Ishikawa (cell line): ENCODE results near the gene ROBO1.

Experiments used
- CEBPB ChIP-seq: IDR thresholded peaks from 2 replicates; pipeline ENCODE4 v1.6.1; 2012
- CREB1 ChIP-seq: IDR thresholded peaks from 2 replicates; pipeline ENCODE4 v1.6.1; 2012; ENCODE audit warnings: low read depth
- EGR1 ChIP-seq: IDR thresholded peaks from 2 replicates; pipeline ENCODE4 v1.6.1; 2012
- EP300 ChIP-seq: IDR thresholded peaks from 2 replicates; pipeline ENCODE4 v1.6.1; 2012; ENCODE audit warnings: borderline replicate concordance
- FOXM1 ChIP-seq: IDR thresholded peaks from 2 replicates; pipeline ENCODE4 v1.6.1; 2012; ENCODE audit warnings: low read depth, borderline replicate concordance
- MAX ChIP-seq: IDR thresholded peaks from 2 replicates; pipeline ENCODE4 v1.6.1; 2012
- NFIC ChIP-seq: IDR thresholded peaks from 2 replicates; pipeline ENCODE4 v1.6.1; 2012
- RAD21 ChIP-seq: IDR thresholded peaks from 2 replicates; pipeline ENCODE4 v1.6.1; 2012; ENCODE audit warnings: low read depth
- REST ChIP-seq: IDR thresholded peaks from 2 replicates; pipeline ENCODE4 v1.6.1; 2012; ENCODE audit warnings: low read depth, mild to moderate bottlenecking
- TAF1 ChIP-seq: IDR thresholded peaks from 2 replicates; pipeline ENCODE4 v1.6.1; 2012; ENCODE audit warnings: low read depth, mild to moderate bottlenecking
- TCF12 ChIP-seq: IDR thresholded peaks from 2 replicates; pipeline ENCODE4 v1.6.1; 2012; ENCODE audit warnings: low read depth
- TEAD4 ChIP-seq: IDR thresholded peaks from 2 replicates; pipeline ENCODE4 v1.6.1; 2012
- USF1 ChIP-seq: IDR thresholded peaks from 2 replicates; pipeline ENCODE4 v1.6.1; 2012
- YY1 ChIP-seq: IDR thresholded peaks from 2 replicates; pipeline ENCODE4 v1.6.1; 2012; ENCODE audit warnings: low read depth
- ZBTB7A ChIP-seq: IDR thresholded peaks from 2 replicates; pipeline ENCODE4 v1.6.1; 2012; ENCODE audit warnings: low read depth

The ROBO1 gene

GRCh38 chr3:78605178-78605577 lies 1162.6 kb downstream of the ROBO1 start:
- TF ChIP-seq EGR1 (no peak), CREB1 (no peak), NFIC (no peak), FOXM1 (no peak), RAD21 (no peak), MAX (no peak)

- TF ChIP-seq CEBPB (no peak), REST (no peak), CREB1 (no peak), NFIC (no peak), USF1 (no peak), TCF12 (no peak), MAX (no peak), YY1 (no peak), RAD21 (no peak), TEAD4 (no peak), TAF1 (no peak), EP300 (no peak), FOXM1 (no peak), EGR1 (no peak), ZBTB7A (no peak)
Measured at GRCh38 chr3:78604341-78604740, 1163.5 kb downstream of the ROBO1 start.

- TF ChIP-seq TEAD4 (no peak), NFIC (no peak), TAF1 (no peak)
Measured at GRCh38 chr3:78601249-78601648, 1166.5 kb downstream of the ROBO1 start.

- TF ChIP-seq TAF1 (no peak), ZBTB7A (no peak), TCF12 (no peak), NFIC (no peak), REST (no peak), RAD21 (no peak), TEAD4 (no peak), MAX (no peak), YY1 (no peak), CREB1 (no peak), CEBPB (no peak), EGR1 (no peak), FOXM1 (no peak), USF1 (no peak), EP300 (no peak)
Measured at GRCh38 chr3:78589778-78590177, 1178.0 kb downstream of the ROBO1 start.

- TF ChIP-seq REST (no peak), MAX (no peak)
Measured at GRCh38 chr3:78588906-78589621, 1178.7 kb downstream of the ROBO1 start.
